GM12891 (cell line): ENCODE measurements around the gene CEP350.

Source experiments
- DNase-seq: peaks from one replicate; pipeline ENCODE4 v3.0.0; 2011; ENCODE audit warnings: low spot score; ENCODE audit not compliant: insufficient read length
- FAIRE-seq: peaks from 2 replicates; lab custom pipeline; 2011; peaks lifted over from hg19 to GRCh38; lab: Jason Lieb, UNC
- PAX5 ChIP-seq: IDR thresholded peaks from 2 replicates; pipeline ENCODE4 v1.6.1; 2011; ENCODE audit warnings: low read length, moderate library complexity, mild to moderate bottlenecking; ENCODE audit not compliant: insufficient read depth, severe bottlenecking
- POLR2A ChIP-seq: IDR thresholded peaks from 2 replicates; pipeline ENCODE4 v1.6.1; 2011; ENCODE audit warnings: low read depth, low read length, control low read depth
- POLR2AphosphoS5 ChIP-seq: IDR thresholded peaks from 2 replicates; pipeline ENCODE4 v1.6.1; 2011; ENCODE audit warnings: low read depth, low read length, control low read depth
- POU2F2 ChIP-seq: IDR thresholded peaks from 2 replicates; pipeline ENCODE4 v1.6.1; 2011; ENCODE audit warnings: low read depth, mild to moderate bottlenecking, control low read depth, low read length, moderate library complexity
- SPI1 ChIP-seq: IDR thresholded peaks from 2 replicates; pipeline ENCODE4 v1.6.1; 2011; ENCODE audit warnings: low read depth, low read length, control low read depth
- TAF1 ChIP-seq: IDR thresholded peaks from 2 replicates; pipeline ENCODE4 v1.6.1; 2011; ENCODE audit warnings: low read depth, low read length, control low read depth

The CEP350 gene

GRCh38 chr1:180027949-180028445, 73.4 kb downstream of the CEP350 start:
- no peak for FAIRE-seq
- no peak for DNase-seq
- TF ChIP-seq POLR2AphosphoS5, result no peak
- TF ChIP-seq TAF1, result no peak
- no peak for TF ChIP-seq SPI1
- TF ChIP-seq POLR2A, result no peak
- TF ChIP-seq POU2F2, result no peak

DNA sequence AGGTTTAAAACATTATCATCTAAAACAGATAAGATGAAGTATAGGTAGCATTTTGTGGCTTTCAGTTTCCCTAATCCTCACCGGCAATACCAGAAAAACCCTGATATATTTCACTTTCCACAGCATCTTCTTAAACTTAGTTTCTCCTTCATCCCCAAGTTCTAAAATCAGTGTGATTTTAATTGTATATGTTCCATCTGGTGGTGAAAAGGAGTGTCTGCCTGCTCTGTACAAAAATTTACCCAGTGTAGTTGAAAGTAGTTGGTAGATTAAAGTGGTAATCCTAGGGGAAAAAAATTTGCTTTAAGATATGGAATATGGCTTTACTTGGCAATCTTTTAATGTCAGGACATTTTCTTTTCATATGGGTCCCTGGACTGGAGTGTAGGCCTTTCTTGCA, 74.3 kb downstream of the CEP350 start:
- DNase-seq (no peak), FAIRE-seq (no peak)
- no peak for TF ChIP-seq POLR2A
- no peak for TF ChIP-seq SPI1
- no peak for TF ChIP-seq POU2F2
- no peak for TF ChIP-seq POLR2AphosphoS5
- TF ChIP-seq PAX5, result no peak
- TF ChIP-seq TAF1, result no peak

- DNase-seq (no peak), FAIRE-seq (no peak)
- TF ChIP-seq SPI1 (no peak), PAX5 (no peak), POU2F2 (no peak), TAF1 (no peak), POLR2AphosphoS5 (no peak), POLR2A (no peak)
These were observed 75.0 kb downstream of the CEP350 start for GRCh38 chr1:180029524-180030135.

DNA sequence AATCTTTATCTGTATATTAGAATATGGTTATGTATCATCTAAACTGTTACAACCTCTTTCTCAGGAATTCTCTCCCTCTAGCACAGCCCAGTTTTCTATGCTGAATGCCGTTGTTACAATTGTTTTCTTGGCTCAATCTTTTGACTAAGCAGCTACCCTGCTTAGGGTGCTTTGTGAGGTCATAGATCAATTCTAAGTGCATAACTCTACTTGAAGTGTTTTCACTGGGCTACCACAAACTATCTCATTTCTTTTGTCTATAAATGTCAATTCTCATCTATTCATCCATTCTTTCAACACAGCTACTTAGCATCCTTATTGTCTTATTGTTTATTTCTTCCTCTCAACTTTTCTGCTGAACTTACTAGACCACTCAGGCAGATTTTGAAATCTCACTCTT, 77.1 kb downstream of the CEP350 start:
- no peak for FAIRE-seq
- TF ChIP-seq POLR2A, result no peak
- TF ChIP-seq SPI1, result no peak
- no peak for TF ChIP-seq POLR2AphosphoS5
- no peak for TF ChIP-seq POU2F2
- no peak for TF ChIP-seq PAX5
- TF ChIP-seq TAF1, result no peak
- DNase-seq, result no peak

- no peak for TF ChIP-seq POU2F2
- TF ChIP-seq POLR2AphosphoS5, result no peak
- TF ChIP-seq SPI1, result no peak
- TF ChIP-seq TAF1, result no peak
- no peak for TF ChIP-seq PAX5
- TF ChIP-seq POLR2A, result no peak
- DNase-seq (no peak), FAIRE-seq (no peak)
These were observed 78.8 kb downstream of the CEP350 start for GRCh38 chr1:180033390-180033789.

DNA sequence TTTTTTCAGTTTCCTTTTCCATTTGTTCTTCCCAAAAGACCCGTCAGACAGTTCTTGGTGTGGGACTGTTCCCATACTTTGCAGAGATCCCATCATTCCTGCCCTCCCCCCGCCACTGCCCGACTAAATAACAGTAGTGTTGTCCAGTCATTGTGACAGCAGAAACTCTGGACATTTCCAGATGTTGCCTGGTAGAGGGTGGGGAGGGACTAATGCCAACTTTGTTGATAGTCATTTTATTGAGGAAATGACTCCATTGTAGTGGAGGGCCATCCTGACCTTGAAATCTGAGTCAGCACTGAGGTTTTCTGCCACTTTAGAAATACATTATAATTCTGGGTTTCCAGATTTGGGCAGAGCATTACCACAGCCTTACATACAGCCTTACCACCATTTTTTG, 85.4 kb downstream of the CEP350 start:
- no peak for TF ChIP-seq POLR2AphosphoS5
- no peak for TF ChIP-seq PAX5
- TF ChIP-seq TAF1, result no peak
- TF ChIP-seq POU2F2, result no peak
- no peak for TF ChIP-seq SPI1
- no peak for TF ChIP-seq POLR2A
- FAIRE-seq (no peak), DNase-seq (no peak)

GRCh38 chr1:180041582-180041981, 87.0 kb downstream of the CEP350 start:
- FAIRE-seq (no peak), DNase-seq (no peak)
- TF ChIP-seq POLR2AphosphoS5 (no peak), POU2F2 (no peak), SPI1 (no peak), PAX5 (no peak), POLR2A (no peak), TAF1 (no peak)

- FAIRE-seq (no peak), DNase-seq (no peak)
- no peak for TF ChIP-seq POLR2A
- no peak for TF ChIP-seq POU2F2
- TF ChIP-seq SPI1, result no peak
- TF ChIP-seq TAF1, result no peak
- no peak for TF ChIP-seq PAX5
- no peak for TF ChIP-seq POLR2AphosphoS5
These were observed 88.5 kb downstream of the CEP350 start for GRCh38 chr1:180042988-180043622.

- FAIRE-seq, result no peak
- no peak for DNase-seq
- no peak for TF ChIP-seq TAF1
- TF ChIP-seq POU2F2, result no peak
- no peak for TF ChIP-seq PAX5
- TF ChIP-seq POLR2AphosphoS5, result no peak
These were observed 89.2 kb downstream of the CEP350 start for GRCh38 chr1:180043785-180044184.
